ENCODE data around the gene MKLN1. TPM values are rescaled to one million over a fixed set of nuclear protein-coding genes. Genes with fewer than 3 reads are reported as not detected.

MKLN1 gene
- total RNA-seq, 1 experiment from 2014 or later = 48.5 TPM

DNA sequence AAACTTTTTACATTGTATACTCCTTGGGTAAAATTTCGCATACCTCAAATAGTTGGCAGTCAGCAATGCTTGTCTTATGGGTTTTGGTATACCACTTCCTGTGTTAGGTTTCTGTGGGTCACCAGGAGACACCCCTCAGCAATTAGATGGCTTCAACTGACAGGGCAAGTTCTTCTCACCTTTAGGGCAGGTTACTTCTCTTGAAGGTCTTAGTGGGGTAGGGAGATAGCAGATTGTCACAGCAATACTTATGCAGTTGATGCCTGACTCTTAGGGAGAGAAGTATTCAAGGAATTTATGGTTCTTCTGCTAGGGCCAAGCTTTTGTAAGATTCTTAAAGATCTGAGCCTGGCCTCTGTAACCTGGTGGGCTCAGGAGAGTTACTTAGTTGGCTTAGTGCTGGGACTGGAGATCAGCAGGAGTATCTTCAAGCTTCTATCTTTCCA lies 42.9 kb downstream of the MKLN1 start:
- RAD21 ChIA-PET (ENCODE audit: low non-redundant PET in 1 of 2, low total read pairs in 2 of 2, uncharacterized antibody in 2 of 2, unreplicated experiment in 2 of 2) = no interaction called here
- no peak for TF ChIP-seq SP1 (IDR thresholded peaks at IDR 0.05; ENCODE audit: low read depth)
- no peak for TF ChIP-seq CTCF (IDR thresholded peaks at IDR 0.05 in 2 of 3, conservative IDR thresholded peaks at IDR 0.05 in 1 of 3; ENCODE audit: borderline replicate concordance in 1 of 3, insufficient read depth in 1 of 3, low read depth in 2 of 3, low read length in 2 of 3)
- TF ChIP-seq SRF (IDR thresholded peaks at IDR 0.05; ENCODE audit: low read depth) = no peak
- no peak for TF ChIP-seq ATF3 (IDR thresholded peaks at IDR 0.05)
- no peak for TF ChIP-seq FOSL1 (IDR thresholded peaks at IDR 0.05; ENCODE audit: low read depth)
- no peak overlapping the region for H3K27ac ChIP-seq (ENCODE audit: low read depth, low read length)
- H3K4me2 ChIP-seq (ENCODE audit: low read length) = peak overlapping the region; percentile 31
- CTCF ChIA-PET = no interaction called here
- DNase-seq (ENCODE audit: low read depth, low spot score) = no peak
- BruUV-seq (replicated peaks) = no TSS peak
- no peaks in the 10 kb centered on the region for H3K36me3 ChIP-seq (ENCODE audit: control insufficient read depth in 1 of 2, insufficient read depth in 2 of 2, low read length in 2 of 2)
- no peaks in the 10 kb centered on the region; the same call in 1 of the 2 replicates for H3K9me2 ChIP-seq (ENCODE audit: insufficient read depth)
- peaks cover 100% of the 10 kb centered on the region for H3K79me2 ChIP-seq (ENCODE audit: insufficient read depth, low read length)
- intact Hi-C loops (cut with micrococcal nuclease) = no loop called here
- no peaks in the 10 kb centered on the region for H3K27me3 ChIP-seq (ENCODE audit: insufficient read depth, low read length)
- peaks cover 7% of the 10 kb centered on the region; the same call in 1 of the 2 replicates for H4K20me1 ChIP-seq (ENCODE audit: insufficient read depth)
- ATAC-seq = peak; percentile 73
- peaks cover 13 to 18% of the 10 kb centered on the region in 2 experiments for H3K4me1 ChIP-seq (ENCODE audit: control insufficient read depth in 1 of 2, insufficient read depth in 2 of 2, low read length in 2 of 2)
- no peak overlapping the region for H2AFZ ChIP-seq (ENCODE audit: low read depth, low read length, poor library complexity, severe bottlenecking)
- POLR2A ChIA-PET = no interaction called here
- H3K9ac ChIP-seq (ENCODE audit: low read length) = no peak overlapping the region
- H3K4me3 ChIP-seq (replicated peaks in 1 of 2; ENCODE audit: low read depth in 1 of 2, low read length in 2 of 2) = no peak overlapping the region
- H3K9me3 ChIP-seq (ENCODE audit: control insufficient read depth in 1 of 2, insufficient read depth in 1 of 2, low read depth in 1 of 2, low read length in 2 of 2) = no peaks in the 10 kb centered on the region

- POLR2A ChIA-PET = no interaction called here
- Histone ChIP-seq H3K4me1 (ENCODE audit: control insufficient read depth in 1 of 2, insufficient read depth in 2 of 2, low read length in 2 of 2) (peaks cover 13 to 18% of the 10 kb centered on the region in 2 experiments), H3K9ac (ENCODE audit: low read length) (no peak overlapping the region), H3K27ac (ENCODE audit: low read depth, low read length) (no peak overlapping the region), H3K4me3 (replicated peaks in 1 of 2; ENCODE audit: low read depth in 1 of 2, low read length in 2 of 2) (no peak overlapping the region), H3K27me3 (ENCODE audit: insufficient read depth, low read length) (no peaks in the 10 kb centered on the region), H2AFZ (ENCODE audit: low read depth, low read length, poor library complexity, severe bottlenecking) (no peak overlapping the region), H3K9me3 (ENCODE audit: control insufficient read depth in 1 of 2, insufficient read depth in 1 of 2, low read depth in 1 of 2, low read length in 2 of 2) (no peaks in the 10 kb centered on the region), H3K9me2 (ENCODE audit: insufficient read depth) (no peaks in the 10 kb centered on the region; the same call in 1 of the 2 replicates), H3K79me2 (ENCODE audit: insufficient read depth, low read length) (peaks cover 93% of the 10 kb centered on the region), H3K4me2 (ENCODE audit: low read length) (no peak overlapping the region), H4K20me1 (ENCODE audit: insufficient read depth) (peaks cover 4% of the 10 kb centered on the region; the same call in 1 of the 2 replicates), H3K36me3 (ENCODE audit: control insufficient read depth in 1 of 2, insufficient read depth in 2 of 2, low read length in 2 of 2) (no peaks in the 10 kb centered on the region)
- intact Hi-C loops (cut with micrococcal nuclease) = no loop called here
- RAD21 ChIA-PET (ENCODE audit: low non-redundant PET in 1 of 2, low total read pairs in 2 of 2, uncharacterized antibody in 2 of 2, unreplicated experiment in 2 of 2) = no interaction called here
- DNase-seq (ENCODE audit: low read depth, low spot score) = no peak
- no peak for ATAC-seq
- CTCF ChIA-PET = interaction anchor here (1.1 kb wide), 1 partner anchor 51 kb away, joined by 3 read pairs; no protein-coding TSS in a partner anchor
- no TSS peak for BruUV-seq (replicated peaks)
- TF ChIP-seq SRF (IDR thresholded peaks at IDR 0.05; ENCODE audit: low read depth) (no peak), RAD21 (IDR thresholded peaks at IDR 0.05; ENCODE audit: low read depth) (no peak), EZH2 (IDR thresholded peaks at IDR 0.05) (no peak), SIN3A (IDR thresholded peaks at IDR 0.05; ENCODE audit: low read depth) (no peak), SP1 (IDR thresholded peaks at IDR 0.05; ENCODE audit: low read depth) (no peak), EZH2phosphoT487 (IDR thresholded peaks at IDR 0.05; ENCODE audit: borderline replicate concordance) (no peak), FOSL1 (IDR thresholded peaks at IDR 0.05; ENCODE audit: low read depth) (no peak), POLR2A (IDR thresholded peaks at IDR 0.05; ENCODE audit: borderline replicate concordance, extremely low read depth, insufficient read depth, insufficient read length) (no peak), TCF7L2 (IDR thresholded peaks at IDR 0.05; ENCODE audit: borderline replicate concordance, extremely low read depth, insufficient read depth, insufficient read length) (no peak), JUND (IDR thresholded peaks at IDR 0.05) (no peak), REST (IDR thresholded peaks at IDR 0.05; ENCODE audit: low read depth) (no peak), CEBPB (IDR thresholded peaks at IDR 0.05; ENCODE audit: low read depth) (no peak), POLR2AphosphoS5 (IDR thresholded peaks at IDR 0.05; ENCODE audit: low read depth, low read length) (no peak), ATF3 (IDR thresholded peaks at IDR 0.05) (no peak), ELF1 (IDR thresholded peaks at IDR 0.05; ENCODE audit: borderline replicate concordance, low read depth) (no peak)
Observed at GRCh38 chr7:131371411-131371810, 43.7 kb downstream of the MKLN1 start.

All from HCT116 (cell line).